Endodermal cell (in vitro differentiated cells): Measurements from ENCODE around the gene ARHGEF10L. TPM values are rescaled to one million over a fixed set of nuclear protein-coding genes. Genes with fewer than 3 reads are reported as not detected.

Experiments
- DNase-seq: peaks from one replicate; pipeline ENCODE4 v3.0.0-alpha.2; 2017
- H3K27ac ChIP-seq: 2 replicates; pipeline ENCODE4 v1.5.1; 2013; ENCODE audit warnings: mild to moderate bottlenecking, low read depth, low read length, moderate library complexity
- H3K27me3 ChIP-seq: 2 replicates; pipeline ENCODE4 v1.6.1; 2013; ENCODE audit warnings: mild to moderate bottlenecking, low read length, moderate library complexity; ENCODE audit not compliant: insufficient read depth, control insufficient read depth, poor library complexity, severe bottlenecking
- H3K36me3 ChIP-seq: 2 replicates; pipeline ENCODE4 v1.7.0; 2013; ENCODE audit warnings: mild to moderate bottlenecking, low read length, moderate library complexity; ENCODE audit not compliant: control insufficient read depth, insufficient read depth
- H3K4me1 ChIP-seq: one replicate; pipeline ENCODE4 v1.7.0; 2013; ENCODE audit warnings: low read length; ENCODE audit not compliant: control insufficient read depth, insufficient read depth
- H3K4me3 ChIP-seq: 2 replicates; pipeline ENCODE4 v1.5.1; 2013; ENCODE audit warnings: mild to moderate bottlenecking, low read length, moderate library complexity
- H3K9ac ChIP-seq: 2 replicates; pipeline ENCODE4 v1.6.1; 2013; ENCODE audit warnings: mild to moderate bottlenecking, low read length, moderate library complexity; ENCODE audit not compliant: poor library complexity, severe bottlenecking; ENCODE audit errors: extremely low read depth
- H3K9me3 ChIP-seq: 2 replicates; pipeline ENCODE4 v1.6.1; 2013; ENCODE audit warnings: mild to moderate bottlenecking, low read length, moderate library complexity; ENCODE audit not compliant: control insufficient read depth
- H3K27ac Mint-ChIP-seq: 2 replicates; pipeline ENCODE4 v1.8.0; 2020; ENCODE audit warnings: mixed read lengths
- H3K27me3 Mint-ChIP-seq: 2 replicates; pipeline ENCODE4 v1.8.0; 2021; ENCODE audit warnings: mild to moderate bottlenecking, mixed read lengths; ENCODE audit not compliant: insufficient read depth
- H3K36me3 Mint-ChIP-seq: 2 replicates; pipeline ENCODE4 v1.8.0; 2020; ENCODE audit warnings: low read depth, mixed read lengths
- H3K4me1 Mint-ChIP-seq: 2 replicates; pipeline ENCODE4 v1.8.0; 2020; ENCODE audit warnings: mixed read lengths
- H3K4me3 Mint-ChIP-seq: 2 replicates; pipeline ENCODE4 v1.8.0; 2020; ENCODE audit warnings: mild to moderate bottlenecking, moderate library complexity, mixed read lengths
- H3K9me3 Mint-ChIP-seq: 2 replicates; pipeline ENCODE4 v1.8.0; 2020; ENCODE audit warnings: mild to moderate bottlenecking, mixed read lengths
- CTCF ChIP-seq: fragments of 200-600 bp; sonication (generic); conservative IDR thresholded peaks from 2 replicates; pipeline ENCODE4 v1.5.0; 2021; ENCODE audit warnings: antibody characterized with exemption, mild to moderate bottlenecking
- WGBS, 2 experiments: methylation state at CpG; one replicate each; pipeline versions ENCODE4 v1.1.5 to v1.1.7; 2013; ENCODE audit warnings: missing lambda C conversion rate in 2 of 2, mixed read lengths in 1 of 2; ENCODE audit not compliant: insufficient coverage in 1 of 2, insufficient read length in 1 of 2; 5-methylcytosine and 5-hydroxymethylcytosine counted together
- total RNA-seq, 2 donors: library from RNA; stranded (reverse); fragmentation: NEBNext Ultra II Directional in 1 of 2; extraction: Animal tissue kit (Norgen Biotek cat#: 25700) in 1 of 2; gene quantifications; 2 replicates in 1 of 2; 3 replicates in 1 of 2; pipeline ENCODE4 v1.2.1, GENCODE V29; 2021

Gene ARHGEF10L
- total RNA-seq, 2 donors from 2014 or later, result 5.2 to 10.5 TPM

GRCh38 chr1:17621691-17622090 is 82.2 kb downstream of the ARHGEF10L start:
- Mint-ChIP-seq H3K4me3 (no peak overlapping the region), H3K36me3 (no peaks in the 10 kb centered on the region), H3K9me3 (no peaks in the 10 kb centered on the region), H3K27ac (no peak overlapping the region), H3K27me3 (no peaks in the 10 kb centered on the region), H3K4me1 (no peaks in the 10 kb centered on the region)
- Histone ChIP-seq H3K27me3 (no peaks in the 10 kb centered on the region), H3K4me1 (no peaks in the 10 kb centered on the region), H3K4me3 (no peak overlapping the region), H3K9ac (no peak overlapping the region), H3K27ac (no peak overlapping the region), H3K9me3 (no peaks in the 10 kb centered on the region), H3K36me3 (no peaks in the 10 kb centered on the region)
- no peak for DNase-seq
- no peak for TF ChIP-seq CTCF
- 93 to 98% methylated on average over 9 to 10 of the region's 10 CpGs for WGBS, 2 experiments

GRCh38 chr1:17622823-17623222 is 83.3 kb downstream of the ARHGEF10L start:
- Histone ChIP-seq H3K27me3 (no peaks in the 10 kb centered on the region), H3K4me1 (no peaks in the 10 kb centered on the region), H3K9me3 (no peaks in the 10 kb centered on the region), H3K4me3 (no peak overlapping the region), H3K36me3 (no peaks in the 10 kb centered on the region), H3K27ac (no peak overlapping the region), H3K9ac (no peak overlapping the region)
- H3K9me3 Mint-ChIP-seq, result no peaks in the 10 kb centered on the region
- H3K4me1 Mint-ChIP-seq, result no peaks in the 10 kb centered on the region
- H3K36me3 Mint-ChIP-seq, result no peaks in the 10 kb centered on the region
- no peak overlapping the region for H3K4me3 Mint-ChIP-seq
- TF ChIP-seq CTCF, result no peak
- WGBS, 2 experiments, result 96 to 98% methylated on average over 17 to 22 of the region's 22 CpGs
- DNase-seq, result no peak
- no peak overlapping the region for H3K27ac Mint-ChIP-seq
- H3K27me3 Mint-ChIP-seq, result no peaks in the 10 kb centered on the region

- WGBS, 2 experiments, result 91 to 93% methylated on average over 3 to 8 of the region's 8 CpGs
- H3K27me3 Mint-ChIP-seq, result no peaks in the 10 kb centered on the region
- no peaks in the 10 kb centered on the region for H3K9me3 ChIP-seq
- no peaks in the 10 kb centered on the region for H3K27me3 ChIP-seq
- no peak overlapping the region for H3K4me3 Mint-ChIP-seq
- H3K4me1 Mint-ChIP-seq, result no peaks in the 10 kb centered on the region
- DNase-seq, result no peak
- no peaks in the 10 kb centered on the region for H3K4me1 ChIP-seq
- no peaks in the 10 kb centered on the region for H3K36me3 Mint-ChIP-seq
- no peak for TF ChIP-seq CTCF
- H3K36me3 ChIP-seq, result no peaks in the 10 kb centered on the region
- no peak overlapping the region for H3K9ac ChIP-seq
- no peak overlapping the region for H3K4me3 ChIP-seq
- H3K27ac Mint-ChIP-seq, result no peak overlapping the region
- no peaks in the 10 kb centered on the region for H3K9me3 Mint-ChIP-seq
- no peak overlapping the region for H3K27ac ChIP-seq
These were observed 85.2 kb downstream of the ARHGEF10L start for GRCh38 chr1:17624611-17625233.
